ENCODE results near the gene CYLC2. TPM values are rescaled to one million over a fixed set of nuclear protein-coding genes. Genes with fewer than 3 reads are reported as not detected.

The CYLC2 gene
- total RNA-seq: not detected in 2 replicates
- not detected in 2 replicates for polyA plus RNA-seq

- Histone ChIP-seq H3K36me3 (no peaks in the 10 kb centered on the region), H3K4me3 (no peak within 1 kb of the TSS), H3K27ac (no peak within 1 kb of the TSS), H3K4me1 (ENCODE audit: low read depth) (no peaks in the 10 kb centered on the region), H3K27me3 (no peaks in the 10 kb centered on the region), H3K9me3 (ENCODE audit: low read depth) (no peaks in the 10 kb centered on the region)
- DNase-seq (ENCODE audit: low read depth in 1 of 2, low spot score in 1 of 2): no peak
- TF ChIP-seq, protein P1, sequence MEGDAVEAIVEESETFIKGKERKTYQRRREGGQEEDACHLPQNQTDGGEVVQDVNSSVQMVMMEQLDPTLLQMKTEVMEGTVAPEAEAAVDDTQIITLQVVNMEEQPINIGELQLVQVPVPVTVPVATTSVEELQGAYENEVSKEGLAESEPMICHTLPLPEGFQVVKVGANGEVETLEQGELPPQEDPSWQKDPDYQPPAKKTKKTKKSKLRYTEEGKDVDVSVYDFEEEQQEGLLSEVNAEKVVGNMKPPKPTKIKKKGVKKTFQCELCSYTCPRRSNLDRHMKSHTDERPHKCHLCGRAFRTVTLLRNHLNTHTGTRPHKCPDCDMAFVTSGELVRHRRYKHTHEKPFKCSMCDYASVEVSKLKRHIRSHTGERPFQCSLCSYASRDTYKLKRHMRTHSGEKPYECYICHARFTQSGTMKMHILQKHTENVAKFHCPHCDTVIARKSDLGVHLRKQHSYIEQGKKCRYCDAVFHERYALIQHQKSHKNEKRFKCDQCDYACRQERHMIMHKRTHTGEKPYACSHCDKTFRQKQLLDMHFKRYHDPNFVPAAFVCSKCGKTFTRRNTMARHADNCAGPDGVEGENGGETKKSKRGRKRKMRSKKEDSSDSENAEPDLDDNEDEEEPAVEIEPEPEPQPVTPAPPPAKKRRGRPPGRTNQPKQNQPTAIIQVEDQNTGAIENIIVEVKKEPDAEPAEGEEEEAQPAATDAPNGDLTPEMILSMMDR (IDR thresholded peaks at IDR 0.05; ENCODE audit: low read depth, low read length): no peak
These were observed at the start of gene CYLC2 for GRCh38 chr9:102995033-102995432. CYLC2 (plus strand) TSS chr9:102995333; CDS start chr9:102995381, 48 bp downstream.

- no peaks in the 10 kb centered on the region for H3K36me3 ChIP-seq
- H3K4me1 ChIP-seq (ENCODE audit: low read depth): no peaks in the 10 kb centered on the region
- no peaks in the 10 kb centered on the region for H3K27me3 ChIP-seq
- DNase-seq (ENCODE audit: low read depth in 1 of 2, low spot score in 1 of 2): no peak
- TF ChIP-seq, protein P1 (IDR thresholded peaks at IDR 0.05; ENCODE audit: low read depth, low read length): no peak
- no peaks in the 10 kb centered on the region for H3K9me3 ChIP-seq (ENCODE audit: low read depth)
- H3K4me3 ChIP-seq: no peak overlapping the region
- no peak overlapping the region for H3K27ac ChIP-seq
These were observed 44.8 kb upstream of the CYLC2 start for GRCh38 chr9:102950346-102950745.

DNA sequence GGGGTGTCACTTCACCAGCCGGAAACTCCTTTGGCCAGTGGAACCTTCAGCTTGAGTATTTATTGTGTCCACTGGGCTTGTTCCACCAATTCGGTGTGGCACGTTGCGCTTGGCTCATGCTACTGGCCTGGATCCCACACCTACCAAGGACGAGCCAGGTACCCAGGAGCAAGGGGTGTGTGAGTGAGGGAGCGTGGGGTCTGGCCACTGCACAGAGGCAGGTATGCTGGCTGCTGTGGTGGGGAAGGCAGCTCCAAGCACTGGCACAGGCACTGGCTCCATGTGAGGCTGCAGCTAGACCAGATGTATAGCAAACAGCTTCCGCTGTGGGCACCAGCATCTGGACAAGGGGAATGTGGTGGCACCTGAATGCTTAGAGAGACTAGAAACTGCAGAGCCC is 28.1 kb upstream of the CYLC2 start:
- Histone ChIP-seq H3K27ac (no peak overlapping the region), H3K4me3 (no peak overlapping the region), H3K9me3 (ENCODE audit: low read depth) (no peaks in the 10 kb centered on the region), H3K4me1 (ENCODE audit: low read depth) (no peaks in the 10 kb centered on the region), H3K36me3 (no peaks in the 10 kb centered on the region), H3K27me3 (no peaks in the 10 kb centered on the region)
- TF ChIP-seq, protein P1 (IDR thresholded peaks at IDR 0.05; ENCODE audit: low read depth, low read length): no peak
- no peak for DNase-seq (ENCODE audit: low read depth in 1 of 2, low spot score in 1 of 2)

DNA sequence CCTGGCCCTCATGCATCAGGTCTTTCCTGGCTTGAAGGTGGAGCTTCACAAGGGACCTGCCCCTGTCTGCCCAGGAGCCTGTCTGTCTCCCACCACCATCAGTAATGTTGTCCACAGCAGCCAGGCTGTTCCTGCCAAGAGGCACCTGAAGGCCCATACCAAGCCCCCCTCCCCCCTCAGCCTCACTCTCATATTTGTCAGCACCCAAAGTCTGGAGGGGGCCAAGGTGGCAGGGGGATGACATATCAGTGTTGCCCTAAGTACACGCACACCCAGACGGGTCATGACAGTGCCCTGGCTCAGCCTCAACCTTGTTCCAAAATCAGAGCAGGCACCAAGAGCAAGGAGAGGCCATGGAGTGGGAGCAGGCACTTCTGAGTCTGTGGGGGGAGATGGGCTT is 27.2 kb upstream of the CYLC2 start:
- no peak overlapping the region for H3K27ac ChIP-seq
- no peaks in the 10 kb centered on the region for H3K36me3 ChIP-seq
- H3K4me1 ChIP-seq (ENCODE audit: low read depth): no peaks in the 10 kb centered on the region
- TF ChIP-seq, protein P1 (IDR thresholded peaks at IDR 0.05; ENCODE audit: low read depth, low read length): no peak
- no peak for DNase-seq (ENCODE audit: low read depth in 1 of 2, low spot score in 1 of 2)
- no peak overlapping the region for H3K4me3 ChIP-seq
- H3K27me3 ChIP-seq: no peaks in the 10 kb centered on the region
- no peaks in the 10 kb centered on the region for H3K9me3 ChIP-seq (ENCODE audit: low read depth)

DNA sequence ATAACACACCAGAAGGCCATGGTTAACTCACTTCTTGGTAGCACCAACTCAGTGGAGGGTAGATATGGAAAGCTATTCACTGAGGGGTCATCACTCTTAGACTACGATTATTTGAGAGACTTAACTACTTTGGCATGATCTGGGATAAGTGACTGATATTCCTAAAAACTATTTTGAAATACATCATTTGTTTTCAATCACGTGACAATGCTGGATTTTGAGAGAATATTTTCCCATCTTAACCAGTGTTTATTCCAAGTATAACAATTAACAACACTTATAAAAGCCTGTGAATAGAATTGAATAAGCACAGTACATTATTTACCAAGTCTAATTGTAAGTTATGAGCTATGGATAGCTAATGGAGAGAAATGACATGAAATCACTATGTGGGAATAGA is 22.4 kb upstream of the CYLC2 start:
- no peaks in the 10 kb centered on the region for H3K36me3 ChIP-seq
- H3K4me1 ChIP-seq (ENCODE audit: low read depth): no peaks in the 10 kb centered on the region
- no peaks in the 10 kb centered on the region for H3K9me3 ChIP-seq (ENCODE audit: low read depth)
- TF ChIP-seq, protein P1 (IDR thresholded peaks at IDR 0.05; ENCODE audit: low read depth, low read length): no peak
- no peaks in the 10 kb centered on the region for H3K27me3 ChIP-seq
- H3K27ac ChIP-seq: no peak overlapping the region
- DNase-seq (ENCODE audit: low read depth in 1 of 2, low spot score in 1 of 2): no peak
- no peak overlapping the region for H3K4me3 ChIP-seq

DNA sequence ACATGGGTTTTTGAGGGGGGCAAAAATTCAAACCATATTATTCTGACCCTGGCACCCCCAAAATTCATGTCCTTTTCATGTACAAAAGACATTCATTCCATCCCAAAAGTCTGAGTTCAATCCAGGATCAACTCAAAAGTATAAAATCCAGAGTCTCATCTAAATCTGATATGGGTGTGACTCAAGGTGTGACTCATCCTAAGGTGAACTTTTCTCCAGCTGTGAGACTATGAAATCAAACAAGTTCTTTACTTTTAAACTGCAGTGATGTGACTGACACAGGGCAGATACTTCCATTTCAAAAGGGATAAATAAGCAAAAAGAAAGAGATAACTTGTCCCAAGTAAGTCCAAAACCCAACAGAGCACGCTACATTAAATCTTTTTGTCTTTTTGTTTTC is 20.6 kb upstream of the CYLC2 start:
- Histone ChIP-seq H3K36me3 (no peaks in the 10 kb centered on the region), H3K9me3 (ENCODE audit: low read depth) (no peaks in the 10 kb centered on the region), H3K4me3 (no peak overlapping the region), H3K27me3 (no peaks in the 10 kb centered on the region), H3K27ac (no peak overlapping the region), H3K4me1 (ENCODE audit: low read depth) (no peaks in the 10 kb centered on the region)
- TF ChIP-seq, protein P1 (IDR thresholded peaks at IDR 0.05; ENCODE audit: low read depth, low read length): no peak
- DNase-seq (ENCODE audit: low read depth in 1 of 2, low spot score in 1 of 2): no peak
